ENCODE measurements around the gene ENPP7.

Gene ENPP7

DNA sequence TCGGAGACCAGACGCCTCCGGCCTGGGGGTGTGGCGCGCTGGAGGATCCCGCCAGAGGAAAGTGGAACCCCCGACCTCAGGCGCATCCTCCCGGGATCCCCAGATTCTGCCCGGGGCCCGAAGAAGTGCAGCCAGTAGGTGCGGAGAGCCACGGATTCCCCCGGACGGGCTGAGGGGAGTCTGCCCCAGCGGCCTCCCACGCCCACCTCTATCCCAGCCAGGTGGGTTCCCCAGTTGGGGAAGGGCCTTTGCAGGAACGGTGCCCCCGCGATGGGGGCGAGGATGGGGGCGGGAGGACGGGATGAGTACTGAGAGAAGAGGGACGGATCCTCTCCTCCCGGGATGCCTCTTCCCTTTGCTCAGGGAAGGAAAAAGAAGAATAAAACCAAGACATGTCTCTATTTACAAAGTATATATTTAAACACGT, 61.0 kb downstream of the ENPP7 start:
- TF ChIP-seq, protein P1, sequence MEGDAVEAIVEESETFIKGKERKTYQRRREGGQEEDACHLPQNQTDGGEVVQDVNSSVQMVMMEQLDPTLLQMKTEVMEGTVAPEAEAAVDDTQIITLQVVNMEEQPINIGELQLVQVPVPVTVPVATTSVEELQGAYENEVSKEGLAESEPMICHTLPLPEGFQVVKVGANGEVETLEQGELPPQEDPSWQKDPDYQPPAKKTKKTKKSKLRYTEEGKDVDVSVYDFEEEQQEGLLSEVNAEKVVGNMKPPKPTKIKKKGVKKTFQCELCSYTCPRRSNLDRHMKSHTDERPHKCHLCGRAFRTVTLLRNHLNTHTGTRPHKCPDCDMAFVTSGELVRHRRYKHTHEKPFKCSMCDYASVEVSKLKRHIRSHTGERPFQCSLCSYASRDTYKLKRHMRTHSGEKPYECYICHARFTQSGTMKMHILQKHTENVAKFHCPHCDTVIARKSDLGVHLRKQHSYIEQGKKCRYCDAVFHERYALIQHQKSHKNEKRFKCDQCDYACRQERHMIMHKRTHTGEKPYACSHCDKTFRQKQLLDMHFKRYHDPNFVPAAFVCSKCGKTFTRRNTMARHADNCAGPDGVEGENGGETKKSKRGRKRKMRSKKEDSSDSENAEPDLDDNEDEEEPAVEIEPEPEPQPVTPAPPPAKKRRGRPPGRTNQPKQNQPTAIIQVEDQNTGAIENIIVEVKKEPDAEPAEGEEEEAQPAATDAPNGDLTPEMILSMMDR (IDR thresholded peaks at IDR 0.05; ENCODE audit: control insufficient read depth, insufficient read depth, low read depth, low read length, missing control alignments): no peak
- DNase-seq (ENCODE audit: low read depth): no peak
- H3K4me3 ChIP-seq (ENCODE audit: control insufficient read depth, low read depth, low read length): no peak overlapping the region
